A673 (cell line): ENCODE data around the gene INTS4. TPM values are rescaled to one million over a fixed set of nuclear protein-coding genes. Genes with fewer than 3 reads are reported as not detected.

ENCODE experiments used
- BruUV-seq: library from RNA; stranded (reverse); fragments of 400-500 nt; replicated peaks from 2 replicates; lab custom pipeline; 2021; lab: Mats Ljungman, UMichigan
- CTCF ChIA-PET: fragments of 300-600 bp; sonication (Branson Sonifier 250); formaldehyde crosslinking; loops from one replicate; lab custom pipeline; 2022; ENCODE audit warnings: antibody characterized with exemption; lab: Charles Lee
- POLR2A ChIA-PET: fragments of 300-600 bp; sonication (Branson Sonifier 250); formaldehyde crosslinking; loops from one replicate; lab custom pipeline; 2022; ENCODE audit warnings: antibody characterized with exemption; ENCODE audit not compliant: low non-redundant PET; lab: Charles Lee
- DNase-seq: peaks from one replicate; pipeline ENCODE4 v3.0.0-alpha.2; 2015; ENCODE audit warnings: low spot score
- H3K27ac ChIP-seq: fragments of 200-600 bp; sonication (generic); 2 replicates; pipeline ENCODE4 v1.5.1; 2016; ENCODE audit warnings: mixed run types, low read depth, mild to moderate bottlenecking, mixed read lengths, antibody characterized with exemption, low read length; ENCODE audit not compliant: poor library complexity, severe bottlenecking
- H3K27me3 ChIP-seq: fragments of 200-600 bp; sonication (generic); replicated peaks from 2 replicates; pipeline ENCODE4 v1.6.1; 2017; ENCODE audit warnings: mixed run types, low read depth, mild to moderate bottlenecking, mixed read lengths, antibody characterized with exemption, low read length; ENCODE audit not compliant: insufficient read depth, poor library complexity
- H3K36me3 ChIP-seq: fragments of 200-600 bp; sonication (generic); 2 replicates; pipeline ENCODE4 v1.6.1; 2016; ENCODE audit warnings: mixed run types, mild to moderate bottlenecking, mixed read lengths, antibody characterized with exemption, low read length; ENCODE audit not compliant: insufficient read depth, poor library complexity, severe bottlenecking
- H3K4me1 ChIP-seq: fragments of 200-600 bp; sonication (generic); 2 replicates; pipeline ENCODE4 v1.6.1; 2017; ENCODE audit warnings: mixed run types, mild to moderate bottlenecking, mixed read lengths, antibody characterized with exemption, low read length; ENCODE audit not compliant: insufficient read depth, poor library complexity, severe bottlenecking
- H3K4me3 ChIP-seq: fragments of 200-600 bp; sonication (generic); 2 replicates; pipeline ENCODE4 v1.5.1; 2016; ENCODE audit warnings: low read depth, mixed run types, mild to moderate bottlenecking, mixed read lengths, low read length; ENCODE audit not compliant: poor library complexity, severe bottlenecking
- H3K9me3 ChIP-seq: fragments of 200-600 bp; sonication (generic); 2 replicates; pipeline ENCODE4 v1.6.1; 2016; ENCODE audit warnings: mixed run types, low read depth, mild to moderate bottlenecking, mixed read lengths, antibody characterized with exemption, low read length; ENCODE audit not compliant: poor library complexity, severe bottlenecking
- CTCF ChIP-seq: fragments of 300-800, 200-600 bp; sonication (generic); conservative IDR thresholded peaks from 2 replicates; pipeline ENCODE4 v1.5.1; 2017; ENCODE audit warnings: low read depth, mild to moderate bottlenecking, antibody characterized with exemption, low read length, moderate library complexity, mixed read lengths
- EZH2 ChIP-seq: fragments of 200-600 bp; sonication (generic); IDR thresholded peaks from 2 replicates; pipeline ENCODE4 v1.6.1; 2017; ENCODE audit warnings: borderline replicate concordance, low read depth, mild to moderate bottlenecking, mixed read lengths, antibody characterized with exemption, low read length; ENCODE audit not compliant: poor library complexity, severe bottlenecking
- intact Hi-C: fragments of 100-400 bp; cut with micrococcal nuclease; formaldehyde crosslinking; loops from one replicate; pipeline ENCODE4 v1.10.0; 2022; ENCODE audit not compliant: unreplicated experiment
- total RNA-seq: library from RNA; stranded (reverse); gene quantifications from 2 replicates; pipeline ENCODE4 v1.2.3, GENCODE V29; 2021

INTS4 gene
- total RNA-seq, 1 experiment from 2014 or later = 66.1 TPM

- DNase-seq = no peak
- POLR2A ChIA-PET = no interaction called here
- no TSS peak for BruUV-seq
- no peaks in the 10 kb centered on the region for H3K4me1 ChIP-seq
- TF ChIP-seq CTCF (no peak), EZH2 (no peak)
- no peaks in the 10 kb centered on the region for H3K9me3 ChIP-seq
- no peaks in the 10 kb centered on the region for H3K36me3 ChIP-seq
- intact Hi-C loops = no loop called here
- H3K27me3 ChIP-seq = no peaks in the 10 kb centered on the region
- no peak overlapping the region for H3K4me3 ChIP-seq
- H3K27ac ChIP-seq = no peak overlapping the region
- CTCF ChIA-PET = no interaction called here
These were observed 16.3 kb upstream of the INTS4 start for GRCh38 chr11:78010755-78011154.

GRCh38 chr11:78010304-78010703 is 15.8 kb upstream of the INTS4 start:
- no TSS peak for BruUV-seq
- Histone ChIP-seq H3K4me3 (no peak overlapping the region), H3K4me1 (no peaks in the 10 kb centered on the region), H3K27me3 (no peaks in the 10 kb centered on the region), H3K27ac (no peak overlapping the region), H3K9me3 (no peaks in the 10 kb centered on the region), H3K36me3 (no peaks in the 10 kb centered on the region)
- no peak for DNase-seq
- ChIA-PET POLR2A (no interaction called here), CTCF (no interaction called here)
- intact Hi-C loops = no loop called here
- no peak for TF ChIP-seq EZH2
- TF ChIP-seq CTCF = no peak

- ChIA-PET POLR2A (no interaction called here), CTCF (no interaction called here)
- TF ChIP-seq CTCF (no peak), EZH2 (no peak)
- Histone ChIP-seq H3K27ac (no peak overlapping the region), H3K4me1 (no peaks in the 10 kb centered on the region), H3K9me3 (no peaks in the 10 kb centered on the region), H3K4me3 (no peak overlapping the region), H3K36me3 (no peaks in the 10 kb centered on the region), H3K27me3 (no peaks in the 10 kb centered on the region)
- intact Hi-C loops = loop anchor here (10.0 kb wide), 1 partner anchor 556 kb away; no protein-coding TSS in a partner anchor
- BruUV-seq = no TSS peak
- DNase-seq = no peak
These were observed 14.6 kb upstream of the INTS4 start for GRCh38 chr11:78009062-78009461.
